GM23338 (cell line): Measurements from ENCODE around the gene PIK3C2G. TPM values are rescaled to one million over a fixed set of nuclear protein-coding genes. Genes with fewer than 3 reads are reported as not detected.

Experiments
- ATAC-seq: fragments of 200-7000 bp; cut with Tn5 transposase; 3 replicates; pipeline ENCODE4 v1.9.1; 2020
- DNase-seq: peaks from one replicate; pipeline ENCODE4 v3.0.0-alpha.2; 2015; ENCODE audit warnings: low spot score
- H2AFZ ChIP-seq: fragments of 200-600 bp; sonication (generic); 2 replicates; pipeline ENCODE4 v1.8.0; 2016; ENCODE audit warnings: antibody characterized with exemption, mild to moderate bottlenecking, moderate library complexity
- H3F3A ChIP-seq: fragments of 200-600 bp; sonication (generic); replicated peaks from 2 replicates; pipeline ENCODE4 v1.8.0; 2017; ENCODE audit warnings: antibody characterized with exemption, mixed run types, low read depth
- H3K27ac ChIP-seq: fragments of 200-600 bp; sonication (generic); 2 replicates; pipeline ENCODE4 v1.6.1; 2016; ENCODE audit warnings: low read depth
- H3K27me3 ChIP-seq: fragments of 200-600 bp; sonication (generic); 2 replicates; pipeline ENCODE4 v1.8.0; 2016; ENCODE audit warnings: mild to moderate bottlenecking, mixed run types, moderate library complexity; ENCODE audit not compliant: insufficient read depth
- H3K36me3 ChIP-seq: fragments of 200-600 bp; sonication (generic); 2 replicates; pipeline ENCODE4 v1.8.0; 2016; ENCODE audit warnings: mild to moderate bottlenecking; ENCODE audit not compliant: insufficient read depth
- H3K4me1 ChIP-seq: fragments of 200-600 bp; sonication (generic); 2 replicates; pipeline ENCODE4 v1.8.0; 2016; ENCODE audit warnings: mild to moderate bottlenecking, moderate library complexity; ENCODE audit not compliant: insufficient read depth
- H3K4me2 ChIP-seq: fragments of 200-600 bp; sonication (generic); 2 replicates; pipeline ENCODE4 v1.7.1; 2017; ENCODE audit warnings: mixed run types
- H3K4me3 ChIP-seq: fragments of 200-600 bp; sonication (generic); 2 replicates; pipeline ENCODE4 v1.6.1; 2016; ENCODE audit warnings: mixed run types
- H3K79me2 ChIP-seq: fragments of 200-600 bp; sonication (generic); replicated peaks from 2 replicates; pipeline ENCODE4 v1.8.0; 2017; ENCODE audit warnings: mild to moderate bottlenecking; ENCODE audit not compliant: insufficient read depth
- H3K9me2 ChIP-seq: fragments of 200-600 bp; sonication (generic); 2 replicates; pipeline ENCODE4 v1.8.0; 2017; ENCODE audit not compliant: insufficient read depth
- H4K20me1 ChIP-seq: fragments of 200-600 bp; sonication (generic); replicated peaks from 2 replicates; pipeline ENCODE4 v1.8.0; 2017; ENCODE audit warnings: mild to moderate bottlenecking; ENCODE audit not compliant: insufficient read depth
- H3K27ac Mint-ChIP-seq: 2 replicates; pipeline ENCODE4 v1.8.0; 2020; ENCODE audit warnings: inconsistent platforms, mild to moderate bottlenecking, moderate library complexity, mixed read lengths
- H3K27me3 Mint-ChIP-seq: 3 replicates; pipeline ENCODE4 v1.8.0; 2022; ENCODE audit warnings: low read depth, mild to moderate bottlenecking, moderate library complexity, mixed read lengths, inconsistent platforms; ENCODE audit not compliant: insufficient read depth, poor library complexity
- H3K36me3 Mint-ChIP-seq: 3 replicates; pipeline ENCODE4 v1.8.0; 2021; ENCODE audit warnings: low read depth, mild to moderate bottlenecking, inconsistent platforms, moderate library complexity, mixed read lengths
- H3K4me1 Mint-ChIP-seq: 3 replicates; pipeline ENCODE4 v1.8.0; 2020; ENCODE audit warnings: mild to moderate bottlenecking, inconsistent platforms, mixed read lengths
- H3K4me3 Mint-ChIP-seq: 3 replicates; pipeline ENCODE4 v1.8.0; 2021; ENCODE audit warnings: moderate library complexity, mild to moderate bottlenecking, inconsistent platforms, mixed read lengths
- H3K9me3 Mint-ChIP-seq: 3 replicates; pipeline ENCODE4 v1.8.0; 2020; ENCODE audit warnings: moderate library complexity, mild to moderate bottlenecking, inconsistent platforms, mixed read lengths
- CREB1 ChIP-seq: fragments of 250-450 bp; sonication (Bioruptor Pico); IDR thresholded peaks from 2 replicates; pipeline ENCODE4 v1.5.0; 2020; ENCODE audit warnings: low read depth, mild to moderate bottlenecking, moderate library complexity
- NANOG ChIP-seq: IDR thresholded peaks from 2 replicates; pipeline ENCODE4 v1.6.1; 2016; ENCODE audit warnings: antibody characterized with exemption, borderline replicate concordance
- POLR2AphosphoS5 ChIP-seq: IDR thresholded peaks from 2 replicates; pipeline ENCODE4 v1.6.1; 2016; ENCODE audit warnings: antibody characterized with exemption, low read depth
- ZNF114 ChIP-seq: fragments of 250-450 bp; sonication (Bioruptor Pico); IDR thresholded peaks from 2 replicates; pipeline ENCODE4 v1.5.0; 2020; ENCODE audit warnings: mild to moderate bottlenecking, moderate library complexity
- ZNF331 ChIP-seq: fragments of 250-450 bp; sonication (Bioruptor Pico); IDR thresholded peaks from 2 replicates; pipeline ENCODE4 v1.5.0; 2020; ENCODE audit warnings: low read depth, mild to moderate bottlenecking, moderate library complexity
- ZNF462 ChIP-seq: fragments of 250-450 bp; sonication (Bioruptor Pico); IDR thresholded peaks from 2 replicates; pipeline ENCODE4 v1.5.0; 2020; ENCODE audit warnings: mild to moderate bottlenecking, moderate library complexity
- polyA plus RNA-seq: library from polyadenylated mRNA; unstranded; fragments of >200 nt; fragmentation: Nextera tagmentation; extraction: Ambion mirVana; gene quantifications from 2 replicates; pipeline ENCODE4 v1.2.1, GENCODE V29; 2016
- total RNA-seq: library from RNA; depleted of rRNA; stranded (reverse); fragments of >200 nt; shearing (Covaris generic); gene quantifications from 2 replicates; pipeline ENCODE4 v1.2.3, GENCODE V29; 2014

PIK3C2G gene
- total and polyA plus RNA-seq, 2 experiments from 2014 or later, result not detected

- Histone ChIP-seq H3K27me3 (no peaks in the 10 kb centered on the region), H3K36me3 (no peaks in the 10 kb centered on the region), H4K20me1 (no peaks in the 10 kb centered on the region), H3F3A (no peaks in the 10 kb centered on the region), H3K4me1 (0 out of 2 replicates have a peak, but pooled peaks cover 8% of the 10 kb centered on the region), H3K79me2 (no peaks in the 10 kb centered on the region), H3K27ac (no peak overlapping the region), H3K4me2 (no peak overlapping the region), H3K4me3 (no peak overlapping the region), H2AFZ (no peak overlapping the region; the same call in 1 of the 2 replicates), H3K9me2 (no peaks in the 10 kb centered on the region)
- H3K27ac Mint-ChIP-seq, result no peak overlapping the region
- peaks cover 4% of the 10 kb centered on the region for H3K4me1 Mint-ChIP-seq
- TF ChIP-seq NANOG, result no peak
- no peak for TF ChIP-seq ZNF462 (CRISPR knock-in tag)
- no peak for TF ChIP-seq ZNF114 (CRISPR knock-in tag)
- DNase-seq, result no peak
- H3K27me3 Mint-ChIP-seq, result no peaks in the 10 kb centered on the region
- H3K36me3 Mint-ChIP-seq, result no peaks in the 10 kb centered on the region
- no peak overlapping the region for H3K4me3 Mint-ChIP-seq
- ATAC-seq, result no peak
- H3K9me3 Mint-ChIP-seq, result peaks cover 2% of the 10 kb centered on the region; the same call in 1 of the 3 replicates
Measured at GRCh38 chr12:18275981-18276380, 14.7 kb downstream of the PIK3C2G start.

DNA sequence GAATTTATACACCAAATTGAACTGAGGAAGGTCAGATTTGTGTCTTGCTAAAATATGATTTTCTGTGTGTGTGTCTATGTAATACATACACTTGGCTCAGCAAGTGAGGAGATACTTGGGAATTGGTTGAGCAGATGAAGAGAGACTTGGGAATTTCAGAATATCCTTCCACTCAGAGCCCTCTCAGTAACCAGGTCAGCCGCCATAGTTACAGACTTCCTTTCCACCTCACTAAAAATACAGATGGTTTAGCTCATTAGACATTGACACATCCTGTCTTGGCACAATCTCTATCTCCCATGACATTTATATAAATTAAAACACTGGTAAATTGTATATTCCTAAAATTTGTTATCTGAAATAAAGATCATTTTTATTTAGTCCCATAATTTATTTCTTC, 15.9 kb downstream of the PIK3C2G start:
- Mint-ChIP-seq H3K27me3 (no peaks in the 10 kb centered on the region), H3K4me1 (peaks cover 4% of the 10 kb centered on the region; the same call in 2 of the 3 replicates), H3K9me3 (peaks cover 2% of the 10 kb centered on the region; the same call in 1 of the 3 replicates), H3K36me3 (no peaks in the 10 kb centered on the region), H3K4me3 (no peak overlapping the region), H3K27ac (no peak overlapping the region)
- no peaks in the 10 kb centered on the region for H3K27me3 ChIP-seq
- H3K9me2 ChIP-seq, result no peaks in the 10 kb centered on the region
- H3K4me3 ChIP-seq, result no peak overlapping the region
- 0 out of 2 replicates have a peak, but pooled peaks cover 8% of the 10 kb centered on the region for H3K4me1 ChIP-seq
- H3K27ac ChIP-seq, result no peak overlapping the region
- no peak overlapping the region for H3K4me2 ChIP-seq
- no peak overlapping the region for H2AFZ ChIP-seq
- DNase-seq (no peak), ATAC-seq (no peak)
- H4K20me1 ChIP-seq, result no peaks in the 10 kb centered on the region
- H3F3A ChIP-seq, result no peaks in the 10 kb centered on the region
- no peaks in the 10 kb centered on the region for H3K36me3 ChIP-seq
- no peaks in the 10 kb centered on the region for H3K79me2 ChIP-seq
- TF ChIP-seq ZNF331 (CRISPR knock-in tag) (no peak), POLR2AphosphoS5 (no peak), ZNF462 (CRISPR knock-in tag) (no peak), NANOG (no peak), CREB1 (CRISPR knock-in tag) (no peak)
